Measurements from ENCODE around the gene XNDC1N. TPM values are rescaled to one million over a fixed set of nuclear protein-coding genes. Genes with fewer than 3 reads are reported as not detected.
A peak's percentile ranks its signal among the peaks of the same experiment; 100 is the strongest.

Gene XNDC1N, protein sequence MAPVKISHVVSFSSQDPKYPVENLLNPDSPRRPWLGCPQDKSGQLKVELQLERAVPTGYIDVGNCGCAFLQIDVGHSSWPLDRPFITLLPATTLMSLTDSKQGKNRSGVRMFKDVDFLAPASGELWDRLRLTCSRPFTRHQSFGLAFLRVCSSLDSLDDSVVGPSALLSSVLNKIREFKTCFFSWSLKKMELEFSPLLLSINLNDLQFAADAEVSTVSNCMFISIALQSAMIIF
- total RNA-seq (1 to 10 TPM; 7.9 to 9.3 TPM), polyA plus RNA-seq (ENCODE audit: insufficient read length in 2 of 2) (1 to 10 TPM; 4.3 to 6.7 TPM)
- long read RNA-seq, donor 1, partial matches to known transcripts, result 0 of 1 reads
- long read RNA-seq, donor 1, other reads (novel, unspliced or antisense), result 0 of 1 reads
- long read RNA-seq, donor 2, result 0 reads
- long read RNA-seq, donor 3, result 0 reads
- long read RNA-seq, donor 4, result 0 reads

GRCh38 chr11:71927820-71928736, at the start of gene XNDC1N:
Gene XNDC1N (minus strand): TSS chr11:71928594. CDS start chr11:71923353, 5,241 bp downstream.
- Histone ChIP-seq H3K4me3 (ENCODE audit: low read depth, low read length) (peak within 1 kb of the TSS; percentile 96), H3K9me3 (ENCODE audit: control insufficient read depth, insufficient read depth, low read length) (no peaks in the 10 kb centered on the region)
- peak in 1 of 6 donors; percentile 98 for DNase-seq (ENCODE audit: low read depth in 4 of 6, low spot score in 6 of 6)

DNA sequence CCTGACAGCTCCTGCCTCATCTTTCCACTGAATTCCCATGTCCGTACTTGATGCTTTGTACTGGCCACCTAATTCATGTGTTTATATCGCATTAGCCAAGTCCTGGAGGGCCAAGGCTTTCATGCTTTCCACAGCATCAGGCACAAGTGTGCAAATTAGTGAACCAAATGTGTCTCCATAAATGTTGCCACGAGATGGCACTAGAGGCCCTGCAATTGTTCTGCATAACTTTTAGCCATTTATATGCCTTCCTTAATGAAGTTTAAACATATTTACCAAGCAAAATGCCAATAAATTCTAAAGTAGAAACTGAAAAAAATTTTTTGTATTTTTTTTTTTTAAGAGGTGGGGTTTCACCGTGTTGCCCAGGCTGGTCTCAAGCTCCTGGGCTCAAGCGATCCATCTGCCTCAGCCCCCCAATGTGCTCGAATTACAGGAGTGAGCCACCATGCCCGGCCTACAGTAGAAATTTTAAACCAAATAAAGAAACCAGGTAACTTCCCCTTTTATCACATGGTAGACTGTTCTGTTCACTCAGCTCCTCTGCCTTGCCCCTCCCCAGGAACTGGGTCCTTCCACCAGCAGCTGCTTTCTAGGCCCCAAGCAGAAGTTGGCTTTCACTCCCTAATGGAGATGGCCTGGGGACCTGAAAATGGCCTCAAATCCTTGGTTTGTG, 49.5 kb upstream of the XNDC1N start:
- Histone ChIP-seq H3K4me3 (ENCODE audit: low read depth, low read length) (no peak overlapping the region), H3K9me3 (ENCODE audit: control insufficient read depth, insufficient read depth, low read length) (no peaks in the 10 kb centered on the region), H3K4me1 (ENCODE audit: control insufficient read depth, insufficient read depth, low read length) (peaks cover 8% of the 10 kb centered on the region), H3K27ac (ENCODE audit: low read depth, low read length) (no peak overlapping the region), H3K36me3 (ENCODE audit: control insufficient read depth, insufficient read depth, low read length) (peaks cover 6% of the 10 kb centered on the region), H3K27me3 (ENCODE audit: control insufficient read depth, insufficient read depth, low read length) (no peaks in the 10 kb centered on the region)
- DNase-seq (ENCODE audit: low read depth in 4 of 6, low spot score in 6 of 6), result peak in 5 of 6 donors; percentile 33 to 82 (median 51)
- 73% methylated on average over 5 of the region's 7 CpGs for WGBS (ENCODE audit: insufficient coverage)

More at GRCh38 chr11:71927820-71928736, at the start of gene XNDC1N:
- Histone ChIP-seq H3K27me3 (ENCODE audit: control insufficient read depth, insufficient read depth, low read length) (no peaks in the 10 kb centered on the region), H3K36me3 (ENCODE audit: control insufficient read depth, insufficient read depth, low read length) (no peaks in the 10 kb centered on the region), H3K27ac (ENCODE audit: low read depth, low read length) (peak within 1 kb of the TSS; percentile 90), H3K4me1 (ENCODE audit: control insufficient read depth, insufficient read depth, low read length) (peaks cover 12% of the 10 kb centered on the region)
- WGBS (ENCODE audit: insufficient coverage), result 0% methylated on average over 37 of the region's 40 CpGs

DNA sequence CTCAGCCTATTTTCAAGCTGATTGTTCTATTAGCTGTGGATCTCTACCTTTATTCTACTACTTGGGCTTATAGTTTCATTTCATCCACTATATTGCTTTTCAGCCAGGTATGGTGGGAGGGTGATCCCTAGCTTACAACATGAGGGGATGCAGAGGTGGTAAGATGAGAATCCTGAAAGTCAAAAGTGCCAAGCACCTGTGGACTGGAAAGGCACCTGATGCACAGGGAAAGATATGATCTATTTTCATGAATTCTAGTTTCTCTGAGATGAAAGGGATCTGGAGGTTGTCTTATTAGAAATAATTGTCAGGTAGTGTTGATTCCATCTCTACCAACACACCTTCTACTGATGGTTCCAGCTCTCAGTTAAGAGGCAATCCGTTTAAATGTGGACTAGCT, 48.7 kb upstream of the XNDC1N start:
- no CpG with 5 or more reads among the region's 1 CpG for WGBS (ENCODE audit: insufficient coverage)
- H3K27me3 ChIP-seq (ENCODE audit: control insufficient read depth, insufficient read depth, low read length), result no peaks in the 10 kb centered on the region
- no peak overlapping the region for H3K27ac ChIP-seq (ENCODE audit: low read depth, low read length)
- no peaks in the 10 kb centered on the region for H3K9me3 ChIP-seq (ENCODE audit: control insufficient read depth, insufficient read depth, low read length)
- DNase-seq (ENCODE audit: low read depth in 4 of 6, low spot score in 6 of 6), result no peak
- peaks cover 6% of the 10 kb centered on the region for H3K36me3 ChIP-seq (ENCODE audit: control insufficient read depth, insufficient read depth, low read length)
- no peak overlapping the region for H3K4me3 ChIP-seq (ENCODE audit: low read depth, low read length)
- H3K4me1 ChIP-seq (ENCODE audit: control insufficient read depth, insufficient read depth, low read length), result peaks cover 8% of the 10 kb centered on the region

GRCh38 chr11:71976551-71976950, 48.2 kb upstream of the XNDC1N start:
- DNase-seq (ENCODE audit: low read depth in 4 of 6, low spot score in 6 of 6), result no peak
- Histone ChIP-seq H3K9me3 (ENCODE audit: control insufficient read depth, insufficient read depth, low read length) (no peaks in the 10 kb centered on the region), H3K36me3 (ENCODE audit: control insufficient read depth, insufficient read depth, low read length) (peaks cover 6% of the 10 kb centered on the region), H3K27me3 (ENCODE audit: control insufficient read depth, insufficient read depth, low read length) (no peaks in the 10 kb centered on the region), H3K4me3 (ENCODE audit: low read depth, low read length) (no peak overlapping the region), H3K27ac (ENCODE audit: low read depth, low read length) (no peak overlapping the region), H3K4me1 (ENCODE audit: control insufficient read depth, insufficient read depth, low read length) (peaks cover 8% of the 10 kb centered on the region)
- WGBS (ENCODE audit: insufficient coverage), result 87% methylated on average over 3 of the region's 5 CpGs

DNA sequence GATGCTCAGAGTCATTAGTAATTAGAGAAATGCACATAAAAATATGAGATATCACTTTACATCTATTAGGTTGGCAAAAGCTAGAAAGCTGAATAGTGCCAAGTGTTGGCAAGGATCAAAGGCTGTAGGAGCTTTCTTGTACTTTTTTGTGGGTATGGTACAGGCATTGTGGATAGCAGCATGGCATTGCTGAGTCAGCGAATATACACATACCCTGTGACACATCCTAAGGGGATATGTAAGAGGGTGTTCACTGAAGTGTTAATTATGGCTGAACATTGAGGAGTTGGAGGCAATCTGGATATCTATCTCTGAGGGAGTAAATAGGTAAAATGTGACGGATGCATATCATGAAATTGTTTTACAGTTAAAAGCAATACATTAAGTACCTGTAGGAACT, 43.3 kb upstream of the XNDC1N start:
- Histone ChIP-seq H3K4me3 (ENCODE audit: low read depth, low read length) (no peak overlapping the region), H3K27me3 (ENCODE audit: control insufficient read depth, insufficient read depth, low read length) (no peaks in the 10 kb centered on the region), H3K27ac (ENCODE audit: low read depth, low read length) (no peak overlapping the region), H3K9me3 (ENCODE audit: control insufficient read depth, insufficient read depth, low read length) (no peaks in the 10 kb centered on the region), H3K4me1 (ENCODE audit: control insufficient read depth, insufficient read depth, low read length) (no peaks in the 10 kb centered on the region), H3K36me3 (ENCODE audit: control insufficient read depth, insufficient read depth, low read length) (peaks cover 6% of the 10 kb centered on the region)
- no peak for DNase-seq (ENCODE audit: low read depth in 4 of 6, low spot score in 6 of 6)
- no CpG with 5 or more reads among the region's 2 CpGs for WGBS (ENCODE audit: insufficient coverage)

GRCh38 chr11:71964641-71965040, 36.2 kb upstream of the XNDC1N start:
- Histone ChIP-seq H3K27ac (ENCODE audit: low read depth, low read length) (no peak overlapping the region), H3K27me3 (ENCODE audit: control insufficient read depth, insufficient read depth, low read length) (no peaks in the 10 kb centered on the region), H3K36me3 (ENCODE audit: control insufficient read depth, insufficient read depth, low read length) (peaks cover 21% of the 10 kb centered on the region), H3K4me1 (ENCODE audit: control insufficient read depth, insufficient read depth, low read length) (no peaks in the 10 kb centered on the region), H3K4me3 (ENCODE audit: low read depth, low read length) (no peak overlapping the region), H3K9me3 (ENCODE audit: control insufficient read depth, insufficient read depth, low read length) (no peaks in the 10 kb centered on the region)
- WGBS (ENCODE audit: insufficient coverage), result 100% methylated on average over 2 of the region's 4 CpGs
- no peak for DNase-seq (ENCODE audit: low read depth in 4 of 6, low spot score in 6 of 6)

DNA sequence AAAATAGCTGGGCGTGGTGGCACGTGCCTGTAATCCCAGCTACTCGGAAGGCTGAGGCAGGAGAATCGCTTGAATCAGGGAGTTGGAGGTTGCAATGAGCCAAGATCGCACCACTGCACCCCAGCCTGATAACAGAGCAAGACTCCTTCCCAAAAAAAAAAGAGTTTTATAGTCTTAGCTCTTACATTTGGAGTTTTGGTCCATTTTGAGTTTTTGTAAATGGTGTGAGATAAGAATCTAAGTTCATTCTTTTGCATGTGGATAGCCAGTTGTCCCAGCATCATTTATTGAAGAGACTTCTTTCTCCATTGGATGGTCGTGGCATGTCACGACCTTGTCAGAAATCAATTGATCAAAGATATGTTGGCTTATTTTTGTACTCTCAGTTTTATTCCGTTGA, 35.1 kb upstream of the XNDC1N start:
- 88% methylated on average over 4 of the region's 8 CpGs for WGBS (ENCODE audit: insufficient coverage)

GRCh38 chr11:71962428-71963038, 34.1 kb upstream of the XNDC1N start:
- no peak for DNase-seq (ENCODE audit: low read depth in 4 of 6, low spot score in 6 of 6)
- no peaks in the 10 kb centered on the region for H3K27me3 ChIP-seq (ENCODE audit: control insufficient read depth, insufficient read depth, low read length)
- no peaks in the 10 kb centered on the region for H3K9me3 ChIP-seq (ENCODE audit: control insufficient read depth, insufficient read depth, low read length)
- no peaks in the 10 kb centered on the region for H3K4me1 ChIP-seq (ENCODE audit: control insufficient read depth, insufficient read depth, low read length)
- H3K4me3 ChIP-seq (ENCODE audit: low read depth, low read length), result no peak overlapping the region
- no peak overlapping the region for H3K27ac ChIP-seq (ENCODE audit: low read depth, low read length)
- no CpG with 5 or more reads among the region's 2 CpGs for WGBS (ENCODE audit: insufficient coverage)
- peaks cover 18% of the 10 kb centered on the region for H3K36me3 ChIP-seq (ENCODE audit: control insufficient read depth, insufficient read depth, low read length)

More for the DNA sequence above, 35.1 kb upstream of the XNDC1N start:
- Histone ChIP-seq H3K36me3 (ENCODE audit: control insufficient read depth, insufficient read depth, low read length) (peaks cover 21% of the 10 kb centered on the region), H3K27ac (ENCODE audit: low read depth, low read length) (no peak overlapping the region), H3K4me3 (ENCODE audit: low read depth, low read length) (no peak overlapping the region), H3K4me1 (ENCODE audit: control insufficient read depth, insufficient read depth, low read length) (no peaks in the 10 kb centered on the region), H3K9me3 (ENCODE audit: control insufficient read depth, insufficient read depth, low read length) (no peaks in the 10 kb centered on the region), H3K27me3 (ENCODE audit: control insufficient read depth, insufficient read depth, low read length) (no peaks in the 10 kb centered on the region)
- no peak for DNase-seq (ENCODE audit: low read depth in 4 of 6, low spot score in 6 of 6)

DNA sequence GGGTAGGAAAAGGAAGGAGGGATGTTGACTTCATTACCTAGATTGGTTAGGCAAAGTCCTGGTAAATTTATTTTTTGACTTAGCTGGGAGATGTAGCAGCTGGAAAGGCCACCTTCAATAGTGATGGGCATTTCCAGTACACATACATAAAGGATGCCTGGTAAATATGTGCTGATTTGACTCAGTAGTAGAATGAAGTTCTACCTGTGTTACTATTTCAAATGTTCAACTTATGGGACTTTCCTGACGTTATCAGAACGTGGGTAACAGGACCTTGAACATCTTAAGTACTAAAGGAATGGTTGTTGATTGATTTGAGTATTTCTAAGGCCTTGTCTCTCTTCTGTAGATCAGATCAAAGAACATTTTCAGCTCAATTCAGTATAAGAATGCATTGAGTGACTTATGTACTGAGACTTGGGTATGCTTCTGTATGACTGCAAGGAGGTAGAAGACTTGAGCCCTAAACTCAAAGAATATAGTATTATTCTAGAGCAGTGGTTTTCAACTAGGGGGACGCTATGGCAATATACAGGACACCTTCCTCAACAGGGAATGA, 27.6 kb upstream of the XNDC1N start:
- Histone ChIP-seq H3K4me3 (ENCODE audit: low read depth, low read length) (no peak overlapping the region), H3K36me3 (ENCODE audit: control insufficient read depth, insufficient read depth, low read length) (peaks cover 9% of the 10 kb centered on the region), H3K9me3 (ENCODE audit: control insufficient read depth, insufficient read depth, low read length) (no peaks in the 10 kb centered on the region), H3K4me1 (ENCODE audit: control insufficient read depth, insufficient read depth, low read length) (no peaks in the 10 kb centered on the region), H3K27ac (ENCODE audit: low read depth, low read length) (no peak overlapping the region), H3K27me3 (ENCODE audit: control insufficient read depth, insufficient read depth, low read length) (no peaks in the 10 kb centered on the region)
- DNase-seq (ENCODE audit: low read depth in 4 of 6, low spot score in 6 of 6), result no peak
- no CpG with 5 or more reads among the region's 3 CpGs for WGBS (ENCODE audit: insufficient coverage)

Data from spinal cord (tissue), 10 donors.